H9 (cell line): ENCODE results near the gene EPHA1. TPM values are rescaled to one million over a fixed set of nuclear protein-coding genes. Genes with fewer than 3 reads are reported as not detected.

ENCODE experiments used
- DNase-seq: peaks from one replicate; pipeline ENCODE4 v3.0.0-alpha.2; 2017
- H2AFZ ChIP-seq: one replicate; pipeline ENCODE4 v1.6.1; 2013; ENCODE audit warnings: mild to moderate bottlenecking, low read length, control low read depth, moderate library complexity
- H2AK5ac ChIP-seq: 2 replicates; pipeline ENCODE4 v1.6.1; 2013; ENCODE audit warnings: low read length, control low read depth, mixed read lengths; ENCODE audit not compliant: insufficient read length
- H2BK120ac ChIP-seq: one replicate; pipeline ENCODE4 v1.6.1; 2013; ENCODE audit warnings: low read depth, mild to moderate bottlenecking, low read length, control low read depth, inconsistent platforms; ENCODE audit not compliant: poor library complexity, severe bottlenecking
- H2BK12ac ChIP-seq: 2 replicates; pipeline ENCODE4 v1.6.1; 2013; ENCODE audit warnings: low read length, control low read depth, mixed read lengths, low read depth; ENCODE audit not compliant: insufficient read length
- H2BK15ac ChIP-seq: 2 replicates; pipeline ENCODE4 v1.6.1; 2013; ENCODE audit warnings: low read depth, low read length, control low read depth
- H2BK20ac ChIP-seq: one replicate; pipeline ENCODE4 v1.6.1; 2013; ENCODE audit warnings: low read depth, mild to moderate bottlenecking, low read length, control low read depth, inconsistent platforms; ENCODE audit not compliant: poor library complexity, severe bottlenecking
- H2BK5ac ChIP-seq: 2 replicates; pipeline ENCODE4 v1.6.1; 2013; ENCODE audit warnings: low read length, control low read depth, mixed read lengths; ENCODE audit not compliant: insufficient read length
- H3K14ac ChIP-seq: 2 replicates; pipeline ENCODE4 v1.6.1; 2013; ENCODE audit warnings: low read length, control low read depth; ENCODE audit not compliant: insufficient read depth
- H3K18ac ChIP-seq: 2 replicates; pipeline ENCODE4 v1.6.1; 2013; ENCODE audit warnings: low read depth, mild to moderate bottlenecking, mixed read lengths, low read length, control low read depth; ENCODE audit not compliant: insufficient read length
- H3K23ac ChIP-seq: 2 replicates; pipeline ENCODE4 v1.6.1; 2013; ENCODE audit warnings: low read length, control low read depth, mixed read lengths, low read depth; ENCODE audit not compliant: insufficient read length
- H3K23me2 ChIP-seq: 2 replicates; pipeline ENCODE4 v1.6.1; 2013; ENCODE audit warnings: low read depth, mild to moderate bottlenecking, mixed read lengths, low read length, control low read depth; ENCODE audit not compliant: insufficient read length, poor library complexity, severe bottlenecking
- H3K27ac ChIP-seq: 2 replicates; pipeline ENCODE4 v1.5.1; 2013; ENCODE audit warnings: low read length, control low read depth, mixed read lengths, low read depth; ENCODE audit not compliant: insufficient read length
- H3K27me3 ChIP-seq: 2 replicates; pipeline ENCODE4 v1.6.1; 2013; ENCODE audit warnings: low read length, control low read depth, inconsistent platforms; ENCODE audit not compliant: insufficient read depth
- H3K4ac ChIP-seq: 2 replicates; pipeline ENCODE4 v1.6.1; 2013; ENCODE audit warnings: low read depth, mild to moderate bottlenecking, control low read depth, inconsistent platforms, low read length, moderate library complexity
- H3K4me1 ChIP-seq: 2 replicates; pipeline ENCODE4 v1.6.1; 2013; ENCODE audit warnings: low read length, control low read depth, inconsistent platforms; ENCODE audit not compliant: insufficient read depth
- H3K4me2 ChIP-seq: 2 replicates; pipeline ENCODE4 v1.6.1; 2013; ENCODE audit warnings: low read length, control low read depth, mixed read lengths; ENCODE audit not compliant: insufficient read length, insufficient read depth
- H3K56ac ChIP-seq: 2 replicates; pipeline ENCODE4 v1.6.1; 2013; ENCODE audit warnings: low read depth, mild to moderate bottlenecking, mixed read lengths, low read length, control low read depth; ENCODE audit not compliant: insufficient read length
- H3K79me1 ChIP-seq: 2 replicates; pipeline ENCODE4 v1.6.1; 2013; ENCODE audit warnings: low read depth, mild to moderate bottlenecking, moderate library complexity, low read length, control low read depth, inconsistent platforms; ENCODE audit not compliant: insufficient read depth, poor library complexity, severe bottlenecking
- H3K79me2 ChIP-seq: 2 replicates; pipeline ENCODE4 v1.6.1; 2013; ENCODE audit warnings: low read length, control low read depth, inconsistent platforms; ENCODE audit not compliant: insufficient read depth
- H3K9ac ChIP-seq: 2 replicates; pipeline ENCODE4 v1.6.1; 2013; ENCODE audit warnings: low read length, control low read depth, mixed read lengths; ENCODE audit not compliant: insufficient read length; ENCODE audit errors: extremely low read depth
- H3K9me3 ChIP-seq: one replicate; pipeline ENCODE4 v1.6.1; 2013; ENCODE audit warnings: low read depth, low read length, inconsistent platforms; ENCODE audit not compliant: control insufficient read depth
- H3T11ph ChIP-seq: one replicate; pipeline ENCODE4 v1.6.1; 2013; ENCODE audit warnings: mild to moderate bottlenecking, low read length, control low read depth, inconsistent platforms
- H4K20me1 ChIP-seq: one replicate; pipeline ENCODE4 v1.6.1; 2013; ENCODE audit not compliant: control insufficient read depth, insufficient read length, insufficient read depth
- H4K5ac ChIP-seq: 2 replicates; pipeline ENCODE4 v1.6.1; 2013; ENCODE audit warnings: low read depth, mild to moderate bottlenecking, mixed read lengths, low read length, control low read depth; ENCODE audit not compliant: insufficient read length
- H4K8ac ChIP-seq: replicated peaks from 2 replicates; pipeline ENCODE4 v1.6.1; 2013; ENCODE audit warnings: low read length, control low read depth, mixed read lengths, low read depth; ENCODE audit not compliant: insufficient read length
- H4K91ac ChIP-seq: 2 replicates; pipeline ENCODE4 v1.6.1; 2013; ENCODE audit warnings: low read depth, mild to moderate bottlenecking, moderate library complexity, mixed read lengths, low read length, control low read depth; ENCODE audit not compliant: insufficient read length
- H3K27ac Mint-ChIP-seq, 3 experiments: 2 replicates in 2 of 3; 3 replicates in 1 of 3; pipeline ENCODE4 v1.8.0; 2020 to 2021; ENCODE audit warnings: mixed read lengths in 3 of 3, mild to moderate bottlenecking in 1 of 3, moderate library complexity in 1 of 3
- H3K27me3 Mint-ChIP-seq: 2 replicates; pipeline ENCODE4 v1.8.0; 2021; ENCODE audit warnings: low read depth, mild to moderate bottlenecking, moderate library complexity, mixed read lengths
- H3K36me3 Mint-ChIP-seq, 3 experiments: 2 replicates in 2 of 3; 3 replicates in 1 of 3; pipeline ENCODE4 v1.8.0; 2020 to 2021; ENCODE audit warnings: low read depth in 3 of 3, mixed read lengths in 3 of 3; ENCODE audit not compliant: insufficient read depth in 1 of 3
- H3K4me1 Mint-ChIP-seq, 2 experiments: 2 replicates each; pipeline ENCODE4 v1.8.0; 2020; ENCODE audit warnings: mixed read lengths in 2 of 2
- H3K4me3 Mint-ChIP-seq, 2 experiments: 2 replicates in 1 of 2; 3 replicates in 1 of 2; pipeline ENCODE4 v1.8.0; 2020 to 2021; ENCODE audit warnings: mild to moderate bottlenecking in 2 of 2, mixed read lengths in 2 of 2, moderate library complexity in 1 of 2
- H3K9me3 Mint-ChIP-seq, 2 experiments: 2 replicates in 1 of 2; 3 replicates in 1 of 2; pipeline ENCODE4 v1.8.0; 2020; ENCODE audit warnings: mild to moderate bottlenecking in 2 of 2, mixed read lengths in 2 of 2, moderate library complexity in 1 of 2
- CTCF ChIP-seq: fragments of 200-600 bp; sonication (generic); conservative IDR thresholded peaks from 3 replicates; pipeline ENCODE4 v1.8.0; 2021; ENCODE audit warnings: antibody characterized with exemption, mild to moderate bottlenecking
- WGBS: extraction: QIAGEN DNeasy Blood & Tissue Kit; methylation state at CpG from one replicate; pipeline ENCODE4 v1.1.7; 2013; ENCODE audit warnings: missing lambda C conversion rate, low lambda C conversion rate, mixed read lengths; ENCODE audit not compliant: insufficient read length; ENCODE audit errors: extremely low coverage; 5-methylcytosine and 5-hydroxymethylcytosine counted together
- total RNA-seq: library from RNA; stranded (reverse); gene quantifications from 2 replicates; pipeline ENCODE4 v1.2.1, GENCODE V29; 2021

EPHA1 gene
- total RNA-seq, 1 experiment from 2014 or later: 109 TPM

- Histone ChIP-seq H3K27ac (no peak overlapping the region), H3T11ph (no peak overlapping the region), H3K4ac (no peak overlapping the region), H3K23ac (no peak overlapping the region), H2AFZ (no peak overlapping the region), H3K14ac (no peak overlapping the region), H3K9me3 (no peaks in the 10 kb centered on the region), H4K91ac (no peak overlapping the region), H4K5ac (no peak overlapping the region), H2BK15ac (no peak overlapping the region), H2BK120ac (no peak overlapping the region), H3K27me3 (no peaks in the 10 kb centered on the region), H2BK12ac (no peak overlapping the region), H3K56ac (no peak overlapping the region), H3K23me2 (no peaks in the 10 kb centered on the region), H3K79me1 (no peaks in the 10 kb centered on the region), H3K9ac (no peak overlapping the region), H3K18ac (no peak overlapping the region), H3K4me2 (no peak overlapping the region), H2BK5ac (no peak overlapping the region), H2BK20ac (no peak overlapping the region), H4K8ac (no peak overlapping the region), H2AK5ac (no peak overlapping the region), H4K20me1 (no peaks in the 10 kb centered on the region), H3K79me2 (no peaks in the 10 kb centered on the region), H3K4me1 (peaks cover 3% of the 10 kb centered on the region)
- Mint-ChIP-seq H3K4me1 (peaks cover 23 to 26% of the 10 kb centered on the region in 2 experiments), H3K4me3 (no peak overlapping the region), H3K9me3 (peaks cover 5 to 34% of the 10 kb centered on the region in 2 experiments; a peak in 4 of 5 replicates), H3K36me3 (peaks cover 17 to 30% (median 27%) of the 10 kb centered on the region in 3 experiments), H3K27me3 (no peaks in the 10 kb centered on the region; the same call in 1 of the 2 replicates), H3K27ac (no peak overlapping the region)
- no CpG with 5 or more reads among the region's 4 CpGs for WGBS
- no peak for TF ChIP-seq CTCF
- DNase-seq: no peak
Observed at GRCh38 chr7:143419880-143420279, 11.2 kb upstream of the EPHA1 start.
